ENCODE measurements around the gene KIF2C.
"Not testable (repeated sequence)": the region's sequence is repeated elsewhere in the genome, so short reads cannot be mapped to it uniquely, and the experiment has no call there.

KIF2C gene

DNA sequence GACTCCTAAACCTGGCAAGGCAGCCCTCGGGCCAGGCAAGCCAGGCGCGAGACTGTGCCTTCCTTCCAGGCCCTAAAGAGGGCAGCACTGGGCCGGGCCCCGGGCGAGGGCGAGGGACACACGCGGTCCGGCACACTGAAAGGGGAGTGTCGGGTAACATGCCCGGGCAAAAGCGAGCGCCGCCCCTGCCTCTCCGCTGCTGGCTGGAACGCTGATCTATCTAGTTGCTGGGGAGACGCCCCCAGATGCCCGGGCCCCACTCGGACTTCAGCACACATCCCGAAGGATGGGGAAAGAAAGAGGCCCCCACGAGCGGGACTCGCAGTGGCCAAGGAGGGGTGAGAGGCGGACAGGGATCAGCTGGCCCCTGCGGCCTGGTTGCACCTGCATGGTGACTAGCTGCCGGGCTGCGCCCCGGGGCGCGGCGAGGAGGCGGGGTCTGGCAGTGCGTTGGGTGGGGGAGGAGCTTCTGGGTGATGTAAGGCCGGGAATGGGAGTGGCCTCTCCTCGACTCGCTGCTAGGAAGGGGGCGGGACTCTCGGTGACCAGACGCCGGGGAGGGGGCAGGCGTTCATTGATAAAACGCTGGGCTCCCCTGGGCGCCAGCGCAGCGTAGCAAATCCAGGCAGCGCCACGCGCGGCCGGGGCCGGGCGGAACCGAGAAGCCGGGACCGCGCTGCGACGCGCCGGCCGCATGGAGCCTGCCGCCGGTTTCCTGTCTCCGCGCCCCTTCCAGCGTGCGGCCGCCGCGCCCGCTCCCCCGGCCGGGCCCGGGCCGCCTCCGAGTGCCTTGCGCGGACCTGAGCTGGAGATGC lies 60.3 kb downstream of the KIF2C start, which contains the start of gene PLK3:
Gene PLK3, plus strand, starts transcription at position 608 of the 815 bp plus-strand sequence. Its CDS starts 87 bp downstream, at position 695.
- DNase-seq = peak; percentile 96

DNA sequence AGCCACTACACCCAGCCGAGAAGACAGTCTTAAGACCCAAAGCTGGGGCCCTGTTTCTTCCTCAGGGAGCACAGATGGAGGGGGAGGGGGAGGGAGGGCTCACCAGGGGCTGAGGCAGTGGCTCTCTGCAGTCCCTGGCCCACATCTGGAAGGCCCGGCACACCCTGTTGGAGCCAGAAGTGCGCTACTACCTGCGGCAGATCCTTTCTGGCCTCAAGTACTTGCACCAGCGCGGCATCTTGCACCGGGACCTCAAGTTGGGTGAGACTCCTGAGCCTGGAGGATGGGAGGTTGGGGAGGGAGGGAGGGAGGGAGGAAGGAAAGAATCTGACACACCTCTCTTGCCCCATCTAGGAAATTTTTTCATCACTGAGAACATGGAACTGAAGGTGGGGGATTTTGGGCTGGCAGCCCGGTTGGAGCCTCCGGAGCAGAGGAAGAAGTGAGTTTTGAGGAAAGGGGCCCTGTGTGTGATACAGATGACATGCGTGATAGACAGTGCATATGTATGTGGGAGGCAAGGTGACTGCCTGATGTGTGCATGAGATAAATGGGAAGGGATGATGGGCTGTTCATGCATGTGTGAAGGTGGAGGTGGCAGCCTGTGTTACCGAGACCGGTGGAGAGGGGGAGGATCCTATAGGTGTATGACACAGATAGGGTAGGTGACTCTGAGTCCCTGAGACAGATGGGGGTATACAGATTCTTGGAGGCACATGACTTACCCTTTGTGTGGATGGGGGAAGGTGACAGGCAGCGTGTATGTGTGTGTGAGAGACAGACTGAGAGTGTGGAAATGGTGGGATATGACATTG lies 62.1 kb downstream of the KIF2C start:
- peak; percentile 82 for DNase-seq

DNA sequence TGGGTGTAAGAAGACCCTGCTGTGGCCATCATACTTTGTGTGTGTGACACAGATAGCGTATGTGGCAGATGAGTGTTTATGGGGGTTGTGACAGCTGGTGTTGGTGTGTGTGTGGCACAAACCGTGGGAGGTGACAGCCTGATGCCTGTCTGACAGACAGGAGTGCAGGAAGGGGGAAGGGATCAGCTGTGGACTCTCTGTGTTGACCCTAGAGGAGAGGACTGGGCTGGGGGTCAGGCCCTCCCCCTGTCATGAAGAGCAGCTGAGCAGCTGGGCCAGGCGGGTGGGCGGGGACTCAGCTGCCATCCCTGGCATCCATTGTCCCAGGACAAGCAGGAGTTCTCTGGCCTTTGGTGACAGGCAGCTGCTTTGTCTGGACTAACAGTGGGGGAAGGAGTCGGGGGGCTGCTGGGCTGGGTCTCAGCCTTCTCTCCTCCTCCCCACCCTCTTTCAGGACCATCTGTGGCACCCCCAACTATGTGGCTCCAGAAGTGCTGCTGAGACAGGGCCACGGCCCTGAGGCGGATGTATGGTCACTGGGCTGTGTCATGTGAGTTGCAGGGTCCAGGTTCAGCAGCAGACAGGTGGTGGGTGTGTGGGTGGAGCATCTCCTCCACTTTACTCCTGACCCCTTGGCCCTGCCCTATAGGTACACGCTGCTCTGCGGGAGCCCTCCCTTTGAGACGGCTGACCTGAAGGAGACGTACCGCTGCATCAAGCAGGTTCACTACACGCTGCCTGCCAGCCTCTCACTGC lies 62.8 kb downstream of the KIF2C start:
- no peak for DNase-seq

DNA sequence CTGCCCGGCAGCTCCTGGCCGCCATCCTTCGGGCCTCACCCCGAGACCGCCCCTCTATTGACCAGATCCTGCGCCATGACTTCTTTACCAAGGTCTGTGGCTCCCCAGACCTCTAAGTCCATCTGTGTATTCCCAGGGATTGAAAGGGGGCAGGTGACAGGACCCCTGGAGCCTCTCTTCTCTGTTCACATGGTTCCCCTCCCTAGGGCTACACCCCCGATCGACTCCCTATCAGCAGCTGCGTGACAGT lies 63.4 kb downstream of the KIF2C start:
- DNase-seq = no peak

- no peak for DNase-seq
Measured at GRCh38 chr1:44803312-44804095, 63.9 kb downstream of the KIF2C start.

DNA sequence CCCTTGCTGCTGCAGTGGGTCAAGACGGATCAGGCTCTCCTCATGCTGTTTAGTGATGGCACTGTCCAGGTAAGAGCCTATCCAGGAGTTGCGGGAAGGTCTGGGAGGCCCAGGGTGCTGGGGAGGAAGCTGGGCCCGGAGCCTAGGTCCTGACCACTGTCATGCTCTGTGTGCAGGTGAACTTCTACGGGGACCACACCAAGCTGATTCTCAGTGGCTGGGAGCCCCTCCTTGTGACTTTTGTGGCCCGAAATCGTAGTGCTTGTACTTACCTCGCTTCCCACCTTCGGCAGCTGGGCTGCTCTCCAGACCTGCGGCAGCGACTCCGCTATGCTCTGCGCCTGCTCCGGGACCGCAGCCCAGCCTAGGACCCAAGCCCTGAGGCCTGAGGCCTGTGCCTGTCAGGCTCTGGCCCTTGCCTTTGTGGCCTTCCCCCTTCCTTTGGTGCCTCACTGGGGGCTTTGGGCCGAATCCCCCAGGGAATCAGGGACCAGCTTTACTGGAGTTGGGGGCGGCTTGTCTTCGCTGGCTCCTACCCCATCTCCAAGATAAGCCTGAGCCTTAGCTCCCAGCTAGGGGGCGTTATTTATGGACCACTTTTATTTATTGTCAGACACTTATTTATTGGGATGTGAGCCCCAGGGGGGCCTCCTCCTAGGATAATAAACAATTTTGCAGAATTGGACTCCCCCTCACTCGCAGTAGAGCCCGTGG lies 65.8 kb downstream of the KIF2C start:
- no peak for DNase-seq

- DNase-seq = no peak
Measured at GRCh38 chr1:44806025-44806703, 66.5 kb downstream of the KIF2C start.

- no peak for DNase-seq
Measured at GRCh38 chr1:44806704-44807363, 67.2 kb downstream of the KIF2C start, which contains the start of gene DYNLT4. DYNLT4 (minus strand) TSS chr1:44807351; CDS start chr1:44806668, 683 bp downstream.

GRCh38 chr1:44807364-44808062 lies 67.9 kb downstream of the KIF2C start:
- no peak for DNase-seq

DNA sequence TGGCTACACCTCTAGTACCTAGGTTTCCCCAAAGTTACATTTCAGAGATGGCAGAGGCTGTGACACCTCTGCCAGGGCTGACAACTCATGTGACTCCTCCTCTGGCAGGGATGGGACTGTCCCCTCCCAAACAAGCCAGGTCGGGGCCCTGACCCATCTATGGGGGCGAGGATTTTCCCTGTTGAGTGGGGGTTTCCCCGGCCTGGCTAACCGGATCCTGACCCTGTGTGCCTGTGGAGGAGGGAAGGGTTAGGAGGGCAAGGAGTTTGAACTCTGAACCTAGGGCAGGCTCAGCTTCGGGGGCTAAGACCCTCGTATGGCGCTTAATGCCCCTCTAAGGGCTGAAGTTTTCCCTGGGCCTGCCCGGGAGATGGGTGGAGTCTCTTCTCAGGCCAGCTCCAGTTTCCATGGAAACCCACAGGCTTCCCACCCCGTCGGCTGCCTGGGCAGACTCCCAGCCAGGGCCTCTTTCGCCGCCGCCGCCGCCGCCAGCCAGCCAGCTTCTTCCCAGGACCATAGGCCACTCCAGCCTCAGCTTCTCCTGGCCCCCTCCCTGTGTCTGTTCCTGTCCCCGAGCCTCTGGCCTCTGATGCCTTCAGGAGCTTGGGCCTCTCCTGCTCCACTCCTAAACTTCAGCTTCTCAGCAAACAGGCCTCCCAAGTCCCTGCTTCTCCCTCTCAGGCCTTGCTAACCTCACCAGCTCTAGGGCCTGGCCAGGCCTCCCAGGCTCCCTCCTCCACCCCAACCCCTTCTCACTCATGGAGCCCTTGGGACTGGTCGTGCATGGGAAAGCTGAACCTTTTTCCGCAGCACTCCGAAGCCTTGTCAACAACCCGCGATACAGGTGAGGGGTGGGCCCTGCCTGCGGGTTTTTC lies 68.7 kb downstream of the KIF2C start, which contains the start of gene BTBD19:
Gene BTBD19, plus strand, starts transcription at position 461 of the 875 bp plus-strand sequence. Its CDS starts 298 bp downstream, at position 759.
- no peak for DNase-seq

- no peak for DNase-seq
Measured at GRCh38 chr1:44808938-44809917, 69.6 kb downstream of the KIF2C start.

DNA sequence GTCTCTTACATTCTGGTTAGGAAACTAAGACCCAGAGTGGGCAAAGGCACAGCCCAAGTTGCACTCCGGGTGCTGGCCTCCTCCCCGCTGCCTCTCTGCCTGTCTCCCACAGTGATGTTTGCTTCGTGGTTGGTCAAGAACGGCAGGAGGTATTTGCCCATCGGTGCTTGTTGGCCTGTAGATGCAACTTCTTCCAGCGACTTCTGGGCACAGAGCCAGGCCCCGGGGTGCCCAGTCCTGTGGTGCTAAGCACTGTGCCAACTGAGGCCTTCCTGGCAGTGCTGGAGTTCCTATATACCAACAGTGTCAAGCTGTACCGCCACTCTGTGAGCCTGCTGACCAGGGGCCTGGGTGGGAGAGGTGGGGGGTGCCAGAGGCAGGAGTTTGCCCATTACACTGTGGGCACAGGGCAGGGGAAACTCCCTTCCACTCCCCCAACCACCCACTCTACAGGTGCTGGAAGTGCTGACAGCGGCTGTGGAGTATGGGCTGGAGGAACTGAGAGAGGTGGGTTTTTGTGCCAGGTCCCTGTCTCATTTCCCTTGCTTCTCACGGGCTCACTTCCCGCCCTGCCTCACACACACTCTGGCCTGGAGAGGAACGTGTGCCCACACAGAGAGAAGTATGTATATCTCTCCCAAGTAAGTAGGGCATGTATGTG lies 70.6 kb downstream of the KIF2C start:
- no peak for DNase-seq

GRCh38 chr1:44810762-44811105 lies 71.1 kb downstream of the KIF2C start:
- not testable (repeated sequence) for DNase-seq

- no peak for DNase-seq
Measured at GRCh38 chr1:44811234-44811633, 71.6 kb downstream of the KIF2C start.

GRCh38 chr1:44812822-44813543 lies 73.3 kb downstream of the KIF2C start:
- DNase-seq = no peak

DNA sequence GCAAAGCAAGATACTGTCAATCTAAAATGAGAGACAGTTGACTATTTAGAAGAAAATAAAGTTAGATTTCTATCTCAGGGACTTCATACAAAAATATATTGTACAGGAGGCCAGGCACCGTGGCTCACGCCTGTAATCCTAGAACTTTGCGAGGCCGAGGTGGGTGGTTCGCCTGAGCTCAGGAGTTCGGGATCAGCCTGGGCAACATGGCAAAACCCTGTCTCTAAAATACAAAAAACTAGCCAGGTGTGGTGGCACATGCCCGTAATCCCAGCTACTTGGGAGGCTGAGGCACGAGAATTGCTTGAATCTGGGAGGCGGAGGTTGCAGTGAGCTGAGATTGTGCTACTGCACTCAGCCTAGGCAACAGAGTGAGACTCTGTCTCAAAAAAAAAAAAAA lies 76.3 kb downstream of the KIF2C start:
- DNase-seq = not testable (repeated sequence)

Measured in NCI-H2171 treated with DMSO at 0.1 percent for 48 hours (cell line).